Esophagus muscularis mucosa (tissue), 4 donors: Measurements from ENCODE around the gene NDEL1. TPM values are rescaled to one million over a fixed set of nuclear protein-coding genes. Genes with fewer than 3 reads are reported as not detected.

ENCODE experiments used
- DNase-seq: peaks from one replicate; pipeline ENCODE4 v3.0.0-alpha.2; 2017; ENCODE audit errors: extremely low spot score
- H3K27ac ChIP-seq, 4 donors: fragments of 200-600 bp; sonication (generic); replicated peaks in 1 of 4; 1 replicate in 3 of 4; 2 replicates in 1 of 4; pipeline ENCODE4 v1.5.1; 2016 to 2019; ENCODE audit warnings: mild to moderate bottlenecking in 1 of 4
- H3K27me3 ChIP-seq, 4 donors: fragments of 200-600 bp; sonication (generic); one replicate each; pipeline versions ENCODE4 v1.5.1 to v1.6.0; 2016 to 2019
- H3K36me3 ChIP-seq, 4 donors: fragments of 200-600 bp; sonication (generic); one replicate each; pipeline ENCODE4 v1.5.1; 2016 to 2019
- H3K4me1 ChIP-seq, 4 donors: fragments of 200-600 bp; sonication (generic); one replicate each; pipeline ENCODE4 v1.5.1; 2016 to 2019
- H3K4me3 ChIP-seq, 4 donors: fragments of 200-600 bp; sonication (generic); 1 replicate in 2 of 4; 2 replicates in 2 of 4; pipeline ENCODE4 v1.5.1; 2016 to 2019; ENCODE audit warnings: mild to moderate bottlenecking in 4 of 4, moderate library complexity in 1 of 4
- H3K9me3 ChIP-seq, 4 donors: fragments of 200-600 bp; sonication (generic); 1 replicate in 3 of 4; 2 replicates in 1 of 4; pipeline ENCODE4 v1.5.1; 2016 to 2019
- CTCF ChIP-seq, 3 experiments: fragments of 200-600 bp in 2 of 3; fragments of 450-650 bp in 1 of 3; sonication (generic) in 2 of 3; IDR thresholded peaks; one replicate each; pipeline ENCODE4 v1.5.1; 2017 to 2019; ENCODE audit warnings: antibody characterized with exemption in 3 of 3, mild to moderate bottlenecking in 2 of 3, moderate library complexity in 1 of 3
- EP300 ChIP-seq: sonication (generic); formaldehyde crosslinking; IDR thresholded peaks from one replicate; pipeline ENCODE4 v1.6.1; 2017; ENCODE audit warnings: antibody characterized with exemption
- POLR2A ChIP-seq: fragments of 450-650 bp; IDR thresholded peaks from one replicate; pipeline ENCODE4 v1.6.1; 2017; ENCODE audit warnings: antibody characterized with exemption, moderate library complexity, mild to moderate bottlenecking, low read depth
- POLR2AphosphoS5 ChIP-seq, 2 donors: sonication (generic); formaldehyde crosslinking; IDR thresholded peaks; one replicate each; pipeline ENCODE4 v1.6.1; 2017; ENCODE audit warnings: antibody characterized with exemption in 2 of 2
- WGBS: methylation state at CpG from one replicate; pipeline ENCODE4 v1.1.5; 2018; 5-methylcytosine and 5-hydroxymethylcytosine counted together
- intact Hi-C: fragments of 100-400 bp; cut with DNase I; formaldehyde crosslinking; loops from one replicate; pipeline ENCODE4 v1.15.1; 2023
- total RNA-seq, 4 donors: library from RNA; depleted of rRNA; stranded (reverse); fragments of >200 nt; gene quantifications; one replicate each; pipeline versions ENCODE4 v1.1.0 to v1.2.1, GENCODE V29; 2016

The NDEL1 gene
- total RNA-seq, 4 donors from 2014 or later, result 48.2 to 80.8 (median 55.5) TPM

- WGBS, result 83% methylated on average over 4 of the region's 4 CpGs
- no peaks in the 10 kb centered on the region for H3K27me3 ChIP-seq
- H3K4me3 ChIP-seq, result no peak overlapping the region
- H3K9me3 ChIP-seq, result no peaks in the 10 kb centered on the region
- H3K36me3 ChIP-seq, result peaks cover 45 to 88% (median 65%) of the 10 kb centered on the region in 4 donors
- TF ChIP-seq EP300 (no peak), POLR2AphosphoS5 (IDR thresholded peaks at IDR 0.05) (no peak), CTCF (IDR thresholded peaks at IDR 0.05) (no peak), POLR2A (no peak)
- DNase-seq, result no peak
- no peak overlapping the region for H3K27ac ChIP-seq
- H3K4me1 ChIP-seq, result peaks cover 12 to 30% (median 19%) of the 10 kb centered on the region in 4 donors
- intact Hi-C loops, result no loop called here
Observed at GRCh38 chr17:8447799-8448198, 12.1 kb downstream of the NDEL1 start.

GRCh38 chr17:8448310-8448709 lies 12.6 kb downstream of the NDEL1 start:
- WGBS, result 72% methylated on average over 3 of the region's 3 CpGs
- TF ChIP-seq POLR2A (no peak), POLR2AphosphoS5 (IDR thresholded peaks at IDR 0.05) (no peak), CTCF (IDR thresholded peaks at IDR 0.05) (no peak), EP300 (no peak)
- Histone ChIP-seq H3K4me1 (peaks cover 8 to 28% (median 14%) of the 10 kb centered on the region in 4 donors), H3K9me3 (no peaks in the 10 kb centered on the region), H3K27me3 (no peaks in the 10 kb centered on the region), H3K27ac (no peak overlapping the region), H3K36me3 (peaks cover 45 to 93% (median 70%) of the 10 kb centered on the region in 4 donors), H3K4me3 (no peak overlapping the region)
- intact Hi-C loops, result no loop called here
- DNase-seq, result no peak

GRCh38 chr17:8451933-8452614 lies 16.4 kb downstream of the NDEL1 start:
- intact Hi-C loops, result no loop called here
- no peak overlapping the region for H3K27ac ChIP-seq
- DNase-seq, result no peak
- no peaks in the 10 kb centered on the region for H3K27me3 ChIP-seq
- TF ChIP-seq CTCF (IDR thresholded peaks at IDR 0.05) (no peak), EP300 (no peak), POLR2A (no peak), POLR2AphosphoS5 (IDR thresholded peaks at IDR 0.05) (no peak)
- no peaks in the 10 kb centered on the region for H3K9me3 ChIP-seq
- H3K4me1 ChIP-seq, result peaks cover 0 to 9% (median 4%) of the 10 kb centered on the region in 4 donors
- H3K4me3 ChIP-seq, result no peak overlapping the region
- 83% methylated on average over 8 of the region's 8 CpGs for WGBS
- peaks cover 55 to 96% (median 82%) of the 10 kb centered on the region in 4 donors for H3K36me3 ChIP-seq

GRCh38 chr17:8453326-8453725 lies 17.6 kb downstream of the NDEL1 start:
- Histone ChIP-seq H3K4me3 (no peak overlapping the region), H3K36me3 (peaks cover 60 to 96% (median 85%) of the 10 kb centered on the region in 4 donors), H3K27ac (no peak overlapping the region), H3K4me1 (peaks cover 0 to 3% (median 0%) of the 10 kb centered on the region in 4 donors), H3K9me3 (no peaks in the 10 kb centered on the region), H3K27me3 (no peaks in the 10 kb centered on the region)
- TF ChIP-seq EP300 (no peak), POLR2A (no peak), POLR2AphosphoS5 (IDR thresholded peaks at IDR 0.05) (no peak), CTCF (IDR thresholded peaks at IDR 0.05) (no peak)
- 81% methylated on average over 3 of the region's 3 CpGs for WGBS
- DNase-seq, result no peak
- intact Hi-C loops, result no loop called here
